NCI-H146 treated with DMSO at 0.1 percent for 48 hours (cell line): ENCODE measurements around the gene DIS3L.
"Not testable (repeated sequence)": the region's sequence is repeated elsewhere in the genome, so short reads cannot be mapped to it uniquely, and the experiment has no call there.

Experiments
- DNase-seq: peaks from one replicate; lab custom pipeline; 2025; ENCODE audit not compliant: unreplicated experiment; lab: John Stamatoyannopoulos, UW

Gene DIS3L

DNA sequence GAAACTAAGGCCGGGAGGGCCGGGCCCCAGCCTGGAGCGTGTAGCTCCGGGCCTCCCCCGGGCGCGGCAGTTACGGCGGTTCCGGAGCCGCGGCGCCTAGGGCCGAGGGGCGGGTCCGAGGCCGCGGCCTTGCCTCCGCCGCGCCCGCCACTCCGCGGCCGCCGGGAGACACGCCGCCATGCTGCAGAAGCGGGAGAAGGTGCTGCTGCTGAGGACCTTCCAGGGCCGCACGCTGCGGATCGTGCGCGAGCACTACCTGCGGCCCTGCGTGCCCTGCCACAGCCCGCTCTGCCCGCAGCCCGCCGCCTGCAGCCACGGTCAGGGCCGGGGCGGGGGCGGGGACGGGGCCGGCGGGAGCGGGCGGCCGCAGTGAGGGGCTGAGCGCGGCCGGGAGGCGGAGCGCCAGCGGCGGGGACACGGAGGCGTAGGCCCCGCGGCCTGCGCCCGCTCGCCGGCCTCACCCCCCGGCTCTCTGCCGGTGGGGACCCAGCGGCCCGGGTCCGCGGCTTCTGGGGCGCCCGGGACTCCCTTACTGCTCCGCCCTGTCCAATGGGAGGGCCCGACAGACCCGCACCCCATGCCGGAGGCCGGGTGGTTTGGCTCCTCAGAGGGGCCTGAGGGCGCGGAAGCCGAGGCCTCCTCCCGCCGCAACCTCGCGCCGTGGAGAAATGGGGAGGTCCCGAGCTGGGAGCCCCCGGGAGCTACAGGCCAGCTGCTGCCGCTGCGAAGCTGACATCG, at the start of gene DIS3L:
TSS of gene DIS3L (plus strand) at position 150 of the 738 bp plus-strand sequence. CDS start at position 179, 29 bp downstream.
- DNase-seq: no peak

DNA sequence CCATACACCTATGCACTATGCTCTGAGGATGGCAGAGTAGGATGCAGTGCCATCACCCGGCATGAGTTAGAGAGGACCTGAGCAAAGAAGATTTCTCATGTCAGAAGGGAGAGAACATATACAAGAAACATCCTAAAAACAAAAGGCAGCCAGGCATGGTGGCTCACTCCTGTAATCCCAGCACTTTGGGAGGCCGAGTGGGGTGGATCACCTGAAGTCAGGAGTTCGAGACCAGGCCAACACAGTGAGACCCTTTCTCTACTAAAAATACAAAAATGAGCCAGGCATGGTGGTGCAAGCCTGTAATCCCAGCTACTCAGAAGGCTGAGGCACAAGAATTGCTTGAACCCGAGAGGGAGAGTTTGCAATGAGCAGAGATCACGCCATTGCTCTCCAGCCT, 47.5 kb upstream of the DIS3L start:
- not testable (repeated sequence) for DNase-seq

DNA sequence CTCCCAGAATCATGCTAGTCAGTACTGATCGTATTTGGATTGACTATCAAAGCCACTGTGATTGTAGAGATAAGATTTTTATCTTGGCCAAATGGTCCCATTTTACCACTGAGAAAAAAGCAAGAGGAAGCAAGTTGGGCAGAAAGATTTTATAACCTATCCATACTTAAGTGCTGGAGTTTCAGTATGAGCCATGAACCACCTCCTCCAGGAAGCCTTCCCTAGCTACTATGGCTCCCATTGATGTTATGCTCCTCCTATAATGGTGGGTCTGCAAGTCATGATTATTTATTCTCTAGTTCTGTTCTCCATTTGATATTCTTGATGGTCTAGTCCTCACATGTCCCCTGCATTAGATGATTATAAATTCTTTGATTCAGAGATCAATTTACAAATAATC, 46.4 kb upstream of the DIS3L start:
- no peak for DNase-seq

DNA sequence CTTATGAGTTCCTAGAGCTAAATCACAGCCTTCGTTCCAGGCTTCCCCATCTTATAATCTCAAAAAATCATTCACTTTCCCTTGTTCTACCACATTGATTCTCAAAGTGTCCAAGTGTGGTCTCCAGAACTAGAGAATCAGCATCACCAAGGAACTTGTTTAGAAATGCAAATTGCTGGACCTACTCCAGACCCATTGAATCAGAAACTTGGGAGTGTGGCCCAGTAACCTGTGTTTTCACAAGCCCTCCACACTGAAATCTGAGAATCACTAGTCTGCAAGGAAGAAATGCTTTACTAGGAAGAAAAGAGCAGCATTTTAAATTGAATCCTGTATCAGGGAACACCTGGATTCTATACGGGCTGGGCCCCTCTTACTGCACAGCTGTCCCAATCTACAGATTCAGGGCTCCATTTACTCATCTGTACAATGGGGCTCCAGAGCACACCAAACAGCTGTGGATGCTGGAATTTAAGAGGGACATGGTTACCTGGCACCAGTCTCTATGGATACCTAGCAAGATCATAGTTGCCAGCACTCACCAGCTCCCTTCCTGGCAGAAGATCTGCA, 43.7 kb upstream of the DIS3L start:
- no peak for DNase-seq

DNA sequence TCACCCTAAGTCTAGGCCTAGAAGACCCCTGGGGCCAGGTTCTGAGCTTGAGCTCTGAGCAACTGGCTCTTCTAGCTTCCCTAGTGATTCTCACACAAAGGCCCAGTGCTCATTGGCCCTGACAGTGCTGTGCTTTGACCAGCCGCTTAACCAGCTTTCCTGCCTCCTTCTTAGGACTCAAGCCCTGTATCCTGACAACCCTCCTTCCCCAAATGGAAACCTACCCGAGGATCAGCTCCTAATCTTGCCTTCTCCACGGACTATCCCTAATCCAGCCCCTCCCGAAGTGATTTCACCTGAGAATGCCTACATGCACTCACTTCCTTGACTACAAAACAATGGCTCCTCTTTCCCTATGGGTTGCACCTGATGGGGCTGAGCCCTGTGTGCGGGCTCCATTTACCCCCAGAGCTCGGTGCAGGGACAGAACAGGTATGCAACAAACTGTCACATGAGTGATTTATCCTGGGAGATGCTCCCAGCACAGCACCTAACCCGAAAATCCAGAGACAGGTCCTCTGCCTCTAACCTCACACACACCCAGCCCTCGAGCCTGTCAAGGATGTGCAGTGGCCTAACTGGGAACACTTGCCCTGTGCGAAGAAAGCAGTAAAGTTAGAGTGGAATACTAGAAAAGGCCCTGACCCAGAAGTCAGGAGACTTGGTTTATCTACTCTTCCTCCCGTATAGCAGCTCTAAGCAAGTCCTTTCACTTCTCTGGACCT, 42.1 kb upstream of the DIS3L start:
- no peak for DNase-seq

DNA sequence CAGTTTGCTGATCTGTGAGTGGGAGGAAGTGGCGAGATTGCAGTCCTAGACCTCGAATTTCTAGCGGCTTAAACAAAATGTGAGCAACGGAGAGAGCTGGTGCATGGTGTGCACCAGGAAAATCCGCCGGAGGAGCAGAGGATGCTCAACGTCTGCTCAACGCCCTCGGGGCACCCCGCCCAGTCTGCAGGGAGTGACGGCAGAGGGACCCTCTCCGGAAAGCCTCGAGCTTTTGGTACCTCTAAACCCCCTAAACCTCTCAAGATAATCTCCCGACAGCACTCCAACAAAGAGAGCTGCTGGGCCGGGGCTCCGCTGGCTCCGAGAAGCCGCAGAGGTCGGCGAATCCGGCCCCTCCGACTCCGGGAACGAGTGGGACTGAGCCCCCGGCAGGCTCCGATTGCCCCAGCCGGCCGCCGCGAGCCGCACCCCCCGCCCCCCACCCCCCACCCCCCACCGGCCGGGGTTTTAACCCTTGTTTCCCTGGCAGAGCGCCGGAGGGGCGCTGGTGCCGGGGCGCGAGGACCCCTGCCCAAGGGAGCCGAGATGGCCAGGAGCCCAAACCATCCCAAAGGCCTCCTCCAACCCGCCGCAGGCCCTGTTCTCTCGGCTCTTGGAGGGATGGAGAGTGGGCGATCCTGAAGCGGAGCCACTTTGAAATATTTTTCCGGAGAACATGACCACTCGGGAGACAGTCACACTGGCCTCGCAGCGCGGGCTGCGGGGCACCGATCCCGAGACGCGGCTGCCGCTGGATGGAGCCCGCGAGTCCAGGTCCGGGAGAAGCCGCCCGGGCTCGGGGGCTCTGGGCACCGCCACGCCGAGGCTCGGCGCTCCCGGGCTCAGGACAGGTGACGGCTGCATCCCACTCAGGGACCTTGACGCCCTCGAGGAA, 41.3 kb upstream of the DIS3L start:
- DNase-seq: peak; percentile 40

DNA sequence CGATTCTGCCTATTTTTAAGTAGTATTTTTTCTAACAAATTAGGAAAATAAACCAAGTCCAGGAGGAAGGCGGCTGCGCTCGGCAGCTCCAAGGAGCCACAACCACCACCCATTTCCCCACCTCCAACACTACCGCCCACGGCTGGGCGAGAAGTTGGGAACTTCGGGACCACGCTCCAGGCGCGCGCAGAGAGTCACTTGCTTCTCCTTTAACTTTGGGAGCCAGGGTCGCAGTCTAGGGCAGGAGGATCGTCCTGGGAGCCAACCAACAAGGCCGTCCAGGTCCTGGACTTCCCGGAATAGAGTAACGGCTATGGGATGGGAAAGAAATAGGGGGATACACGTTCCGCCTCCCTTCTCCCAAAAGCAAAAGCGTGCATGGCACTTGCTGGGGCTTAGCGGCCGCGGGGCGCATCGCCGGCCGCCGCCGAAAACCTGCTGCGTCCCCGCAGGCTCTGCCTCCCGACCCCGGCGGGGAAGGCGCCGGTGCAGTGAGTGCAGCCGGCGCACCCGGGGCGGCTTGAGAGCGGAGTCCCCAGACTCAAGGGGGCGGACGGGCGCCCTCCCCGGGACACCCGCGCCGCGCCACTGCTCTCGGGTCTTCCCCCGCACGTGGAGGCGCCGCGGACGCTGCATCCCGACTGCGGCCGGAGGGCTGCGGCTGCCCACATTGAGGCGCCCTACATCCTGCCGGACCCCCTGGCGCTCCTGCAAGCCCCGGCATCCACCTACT, 40.5 kb upstream of the DIS3L start:
- DNase-seq: no peak

DNA sequence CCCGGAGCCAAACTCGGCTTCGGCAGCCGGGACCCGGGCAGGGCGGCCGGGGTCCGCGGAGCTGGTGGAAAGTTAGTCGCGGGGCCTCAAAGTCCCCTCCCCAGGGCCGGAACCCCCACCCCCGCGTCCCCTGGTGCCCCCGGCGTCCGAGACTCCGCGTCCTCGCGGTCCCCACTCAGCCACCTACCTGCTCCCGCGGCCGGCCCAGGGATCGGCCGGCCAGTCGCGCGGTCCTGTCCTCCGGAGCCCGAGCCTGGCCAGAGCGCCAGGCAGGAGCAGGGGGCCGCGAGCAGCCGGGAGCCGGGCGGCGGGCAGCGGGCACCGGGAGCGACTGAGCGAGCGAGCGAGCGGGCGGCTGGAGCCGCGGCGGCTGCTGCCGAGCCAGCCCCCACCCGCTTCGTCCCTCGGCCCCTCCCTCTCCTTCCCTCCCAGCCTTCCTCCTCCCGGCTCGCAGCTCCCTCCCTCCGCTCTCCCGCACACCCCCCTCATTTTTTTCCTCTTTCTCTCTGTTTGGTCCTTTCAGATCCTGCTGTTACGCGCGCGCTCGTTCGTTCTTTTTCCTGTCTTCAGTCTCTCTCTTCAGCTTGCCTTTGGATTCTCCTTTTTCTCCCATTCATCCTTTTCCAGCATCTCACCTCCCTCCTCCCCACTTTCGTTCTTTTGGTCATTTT, 39.8 kb upstream of the DIS3L start, which contains the start of gene MEGF11:
TSS of gene MEGF11 (minus strand) at position 333 of the 671 bp plus-strand sequence. CDS start 125,347 bp downstream, outside the sequence.
- peak; percentile 26 for DNase-seq

DNA sequence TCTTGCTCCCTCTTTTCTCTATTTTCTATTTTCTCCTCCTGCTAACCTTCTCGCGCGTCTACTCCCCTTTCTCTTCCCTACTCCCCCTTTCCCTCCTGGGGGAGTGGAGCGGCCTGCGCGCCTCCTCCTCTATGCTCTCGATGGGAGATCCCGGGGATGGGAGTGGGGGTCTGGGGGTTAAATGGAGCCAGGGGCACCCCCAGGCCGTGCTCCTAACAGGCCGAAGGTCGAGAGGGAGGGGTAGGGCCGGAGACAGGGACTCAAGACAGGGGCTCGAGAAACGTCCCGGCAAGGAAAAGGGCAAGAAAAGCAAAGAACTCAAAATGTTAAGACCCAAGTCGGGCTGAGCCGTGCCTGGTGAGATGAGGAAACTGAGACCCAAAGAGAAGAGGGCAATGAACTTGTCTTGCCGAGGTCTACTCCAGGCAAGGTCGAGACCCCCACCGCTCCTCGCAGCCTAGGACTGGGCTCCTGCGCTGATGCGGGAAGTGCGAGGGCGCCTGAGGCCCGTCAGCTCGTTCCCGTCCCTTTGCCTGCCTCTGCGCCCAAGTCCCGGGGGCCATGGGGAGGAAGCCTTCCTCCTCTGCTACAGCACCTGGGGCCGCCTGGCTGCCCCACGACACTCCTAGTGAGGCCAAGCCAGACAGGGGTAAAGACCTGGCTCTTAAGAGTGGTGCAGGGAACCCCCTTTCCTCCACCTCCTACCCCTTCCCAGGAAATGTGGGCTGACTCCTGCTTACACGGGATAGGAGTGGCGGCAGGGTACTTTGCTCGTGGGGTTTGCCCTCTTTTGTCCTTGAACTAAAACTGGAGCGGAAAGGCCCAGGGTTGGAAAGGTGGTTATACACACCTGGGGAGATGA, 39.0 kb upstream of the DIS3L start:
- DNase-seq: no peak

DNA sequence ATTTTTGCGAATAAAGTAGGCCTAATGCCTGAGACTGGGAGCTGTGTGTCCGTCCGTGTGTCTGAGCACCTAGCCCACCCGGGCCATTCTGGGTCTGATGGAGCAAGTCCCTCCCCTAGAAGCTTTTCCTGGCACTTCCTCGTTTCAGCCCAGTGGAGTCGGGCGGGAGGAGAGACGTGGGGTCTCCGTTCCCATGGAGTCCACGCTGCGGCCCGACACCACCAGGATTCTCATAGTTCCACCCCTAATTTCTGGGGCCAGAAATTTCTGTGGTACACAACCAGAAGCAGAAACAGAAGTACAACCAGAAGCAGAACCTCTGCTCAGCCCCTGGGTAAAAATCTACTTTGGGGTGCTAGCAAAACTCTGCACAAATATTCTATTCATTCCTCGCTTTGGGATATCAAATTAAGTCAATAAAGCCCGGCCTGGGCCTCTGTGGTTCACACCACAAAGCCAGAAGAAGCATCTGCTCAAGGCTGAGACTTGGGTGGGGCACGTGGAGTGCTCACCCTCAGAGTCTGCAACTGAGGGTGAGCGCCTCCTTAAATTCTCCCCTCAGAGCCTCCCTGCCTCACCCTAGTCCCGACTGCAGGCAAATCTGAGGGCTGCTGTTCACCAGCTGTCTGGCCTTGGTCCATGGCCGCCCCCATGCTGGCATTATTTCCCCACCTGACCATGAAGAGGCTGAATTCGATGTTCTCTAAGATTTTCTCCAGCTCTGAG, 38.3 kb upstream of the DIS3L start:
- DNase-seq: no peak

DNA sequence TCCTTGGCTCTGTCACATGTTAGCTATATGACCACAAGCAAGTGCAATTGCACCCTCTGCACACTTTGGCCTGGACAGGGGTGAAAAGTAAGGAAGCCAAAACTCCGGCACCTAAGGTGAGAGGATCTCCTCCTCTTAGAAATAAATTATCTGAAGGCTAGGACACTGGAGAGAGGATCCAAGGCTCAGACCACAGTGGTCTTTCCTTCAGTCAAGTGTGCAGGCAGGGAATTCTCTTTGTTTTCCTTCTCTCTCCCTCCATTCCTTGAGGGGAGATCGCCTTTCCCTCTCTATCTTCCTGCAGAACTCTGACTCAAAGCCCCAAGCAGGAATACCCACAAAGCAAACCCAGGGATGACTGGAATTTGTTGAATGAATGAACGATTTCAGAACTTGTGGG, 36.7 kb upstream of the DIS3L start:
- no peak for DNase-seq

DNA sequence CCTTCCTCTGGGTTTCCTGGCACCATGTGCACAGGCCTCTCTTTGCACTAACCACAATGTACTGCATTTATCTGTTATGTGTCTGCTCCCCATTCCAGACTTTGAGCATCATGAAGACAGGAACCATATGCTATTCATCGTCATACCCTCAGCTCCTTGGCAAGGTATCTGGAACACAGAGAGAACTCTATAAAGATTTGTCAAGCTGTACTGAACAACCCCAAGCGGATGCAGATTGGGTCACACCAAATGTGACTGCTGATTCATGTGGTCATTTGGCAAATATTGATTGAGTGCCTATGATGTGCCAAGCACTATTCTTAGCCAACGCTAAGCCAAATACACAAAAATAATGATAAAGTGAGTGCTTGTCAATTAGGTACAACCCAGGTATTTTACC, 32.3 kb upstream of the DIS3L start:
- no peak for DNase-seq

DNA sequence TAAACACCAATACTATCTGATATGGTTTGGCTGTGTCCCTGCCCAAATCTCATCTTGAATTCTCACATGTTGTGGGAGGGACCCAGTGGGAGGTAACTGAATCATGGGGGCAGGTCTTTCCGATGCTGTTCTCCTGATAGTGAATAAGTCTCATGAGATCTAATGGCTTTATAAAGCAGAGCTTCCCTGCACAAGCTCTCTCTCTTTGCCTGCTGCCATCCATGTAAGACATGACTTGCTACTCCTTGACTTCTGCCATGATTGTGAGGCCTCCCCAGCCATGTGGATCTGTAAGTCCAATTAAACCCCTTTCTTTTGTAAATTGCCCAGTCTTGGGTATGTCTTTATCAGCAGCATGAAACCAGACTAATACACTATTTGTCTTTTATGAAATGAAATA, 30.5 kb upstream of the DIS3L start:
- DNase-seq: not testable (repeated sequence)

DNA sequence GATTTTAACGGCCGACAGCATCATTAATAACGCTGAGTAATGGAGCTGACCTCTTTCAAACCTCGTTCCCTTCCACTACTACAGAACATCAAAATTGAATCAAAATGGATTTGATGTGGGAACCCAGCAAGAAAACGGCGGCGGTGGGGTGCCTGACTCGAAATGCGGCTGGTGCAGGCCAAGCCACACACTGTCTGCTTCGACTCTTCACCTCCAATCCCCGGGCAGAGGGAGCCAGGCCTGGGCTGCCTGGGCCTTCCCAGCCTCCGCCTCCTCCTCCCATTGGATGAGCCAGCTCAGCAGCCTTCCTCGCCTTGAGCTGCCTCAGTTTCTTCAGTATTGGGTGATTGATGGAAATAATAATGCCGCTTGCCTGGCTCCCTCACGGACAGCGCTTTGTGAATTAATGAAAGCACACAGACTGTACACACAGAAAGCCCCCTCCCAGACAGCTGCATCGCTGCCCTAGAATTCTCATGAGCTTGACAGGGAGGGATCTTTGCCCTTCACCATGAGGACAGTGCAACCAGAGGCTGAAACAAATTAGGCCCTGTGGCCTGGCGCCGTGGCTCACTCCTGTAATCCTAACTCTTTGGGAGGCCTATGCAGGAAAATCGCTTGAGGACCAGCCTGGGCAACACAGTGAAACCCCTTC, 28.4 kb upstream of the DIS3L start:
- no peak for DNase-seq

DNA sequence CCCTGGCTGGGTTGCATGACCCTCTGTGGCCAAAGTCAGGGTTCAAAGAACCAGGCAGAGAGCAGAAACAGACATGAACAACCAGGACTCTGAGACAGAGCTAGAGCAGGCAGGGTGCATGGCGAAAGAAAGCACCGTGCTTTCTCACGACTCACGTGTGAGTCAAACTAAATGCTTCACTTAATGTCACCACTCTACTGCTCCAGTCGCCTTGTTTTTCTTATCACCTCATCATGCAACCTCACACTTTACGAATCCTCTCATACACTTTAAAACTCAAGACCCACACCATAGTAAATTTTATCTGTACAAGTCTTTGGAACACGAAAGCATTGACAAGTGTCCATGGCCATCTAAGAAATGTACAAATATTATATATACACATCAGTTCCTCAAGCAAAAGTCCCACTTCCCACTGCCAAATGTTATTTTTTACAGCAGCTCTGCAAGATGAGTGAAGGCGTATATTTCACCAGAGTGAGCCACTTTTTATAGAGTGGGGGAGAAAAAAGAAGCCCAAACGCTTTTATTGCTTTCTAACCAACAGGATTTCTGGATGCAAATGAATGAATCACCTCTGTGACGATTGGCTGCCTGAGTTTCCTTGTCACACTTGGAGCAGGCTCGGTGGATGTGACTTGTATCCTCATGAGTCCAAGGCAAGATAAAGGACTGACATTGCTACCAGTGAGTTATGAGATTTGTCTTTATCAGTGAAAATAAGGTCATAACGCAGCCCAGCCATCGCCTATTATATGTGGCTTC, 23.9 kb upstream of the DIS3L start:
- peak; percentile 39 for DNase-seq

DNA sequence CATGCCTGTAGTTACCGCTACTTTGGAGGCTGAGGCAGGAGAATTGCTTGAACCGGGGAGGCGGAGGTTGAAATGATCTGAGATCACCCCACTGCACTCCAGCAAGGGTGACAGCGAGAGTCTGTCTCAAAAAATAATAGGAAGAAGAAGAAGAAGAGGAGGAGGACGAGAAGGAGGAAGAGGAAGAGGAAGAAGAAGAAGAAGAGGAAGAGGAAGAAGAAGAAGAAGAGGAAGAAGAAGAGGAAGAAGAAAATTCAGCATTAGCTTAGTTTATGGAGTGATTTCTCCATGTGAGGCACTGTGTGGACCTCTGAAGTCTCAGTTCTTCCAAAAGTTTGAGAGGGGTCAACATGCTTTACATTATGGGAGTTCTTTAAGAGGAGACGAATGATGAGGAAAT, 22.4 kb upstream of the DIS3L start:
- DNase-seq: no peak

DNA sequence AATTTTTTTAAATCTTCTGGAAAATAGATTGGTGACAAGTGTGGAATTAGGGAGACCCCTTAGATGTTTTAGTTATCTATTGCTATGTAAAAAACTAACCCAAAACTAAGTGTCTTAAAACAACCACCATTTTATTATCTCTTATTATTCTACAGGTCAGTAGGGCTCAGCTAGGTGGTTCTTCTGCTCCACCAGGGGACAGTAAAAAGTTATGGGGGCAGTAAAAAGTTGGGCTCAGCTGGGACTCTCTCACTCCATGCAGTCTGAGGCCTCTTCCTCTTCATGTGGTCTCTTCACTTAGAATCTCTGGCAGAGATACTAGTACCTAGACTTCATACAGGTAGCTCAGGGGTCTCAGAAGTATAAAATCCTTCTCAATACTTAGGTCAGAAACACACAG, 18.0 kb upstream of the DIS3L start:
- no peak for DNase-seq
